H54 (cell line): ENCODE measurements around the gene BHLHE23.

ENCODE experiments used
- DNase-seq: peaks from one replicate; pipeline ENCODE4 v3.0.0; 2011; ENCODE audit warnings: low spot score, mixed read lengths; ENCODE audit not compliant: insufficient read length
- FAIRE-seq: peaks from 3 replicates; lab custom pipeline; 2011; peaks lifted over from hg19 to GRCh38; lab: Jason Lieb, UNC
- POLR2A ChIP-seq: IDR thresholded peaks from 2 replicates; pipeline ENCODE4 v1.6.1; 2011; ENCODE audit warnings: low read depth, mild to moderate bottlenecking, low read length

The BHLHE23 gene

DNA sequence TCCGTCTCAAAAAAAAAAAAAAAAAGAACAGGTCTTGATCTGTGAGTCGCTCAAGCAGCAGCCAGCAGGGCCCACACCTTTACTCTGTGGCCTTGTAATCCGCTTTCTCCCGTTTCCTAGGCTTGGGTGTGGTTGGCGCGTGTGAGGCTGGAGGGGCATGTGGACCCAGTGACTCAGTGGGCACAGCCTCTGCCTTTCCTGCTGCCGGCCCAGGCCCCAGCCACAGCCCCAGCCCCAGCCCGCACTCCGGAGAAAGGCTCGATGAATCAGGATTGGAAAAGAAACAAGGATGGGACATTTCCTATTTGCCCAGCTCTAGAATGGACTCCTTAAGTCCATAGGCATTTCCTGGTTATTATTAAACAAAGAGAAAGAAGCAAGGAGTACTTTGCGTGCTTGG lies 4.3 kb downstream of the BHLHE23 start:
- FAIRE-seq (no peak), DNase-seq (no peak)
- no peak for TF ChIP-seq POLR2A

DNA sequence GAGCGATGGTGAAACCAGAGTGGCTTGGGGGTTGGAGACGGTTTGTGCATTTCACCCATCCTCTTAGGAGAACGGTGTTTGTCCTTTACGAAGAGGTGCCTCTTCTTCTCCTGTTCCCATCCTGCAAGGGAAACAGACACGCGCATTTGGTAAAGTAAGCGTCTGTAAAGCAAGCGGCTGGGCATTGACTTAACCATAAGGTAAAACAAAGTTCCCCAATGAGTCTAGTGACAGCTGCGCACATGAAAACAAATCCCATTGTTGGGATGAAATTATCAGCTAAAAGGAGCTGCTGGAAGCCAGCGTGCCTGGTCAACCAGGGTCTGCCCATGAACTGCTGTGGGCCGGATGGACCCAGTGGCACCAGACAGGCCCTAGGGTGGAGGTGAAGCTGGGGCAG lies 5.8 kb downstream of the BHLHE23 start:
- TF ChIP-seq POLR2A: no peak
- FAIRE-seq: no peak
- DNase-seq: no peak

DNA sequence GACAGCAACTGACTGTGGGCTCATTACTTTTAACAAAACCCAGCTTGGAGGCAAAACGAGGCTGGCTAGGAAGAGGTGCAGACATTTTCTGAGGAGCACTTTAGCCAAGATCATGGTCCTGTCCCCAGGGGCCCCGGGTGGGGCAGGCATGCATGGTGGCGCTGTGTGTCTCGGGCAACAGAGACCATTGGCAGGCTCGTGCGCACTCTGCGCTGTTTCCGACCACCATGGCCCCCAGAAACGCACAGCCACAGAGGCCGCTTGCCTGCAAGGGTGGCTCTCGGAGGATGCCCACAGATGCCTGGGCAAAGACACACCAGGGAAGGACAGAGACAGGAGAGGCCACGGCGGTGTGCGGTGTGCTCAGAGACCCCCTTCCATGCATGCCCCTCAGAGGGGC lies 6.7 kb downstream of the BHLHE23 start:
- FAIRE-seq (no peak), DNase-seq (no peak)
- TF ChIP-seq POLR2A: no peak

DNA sequence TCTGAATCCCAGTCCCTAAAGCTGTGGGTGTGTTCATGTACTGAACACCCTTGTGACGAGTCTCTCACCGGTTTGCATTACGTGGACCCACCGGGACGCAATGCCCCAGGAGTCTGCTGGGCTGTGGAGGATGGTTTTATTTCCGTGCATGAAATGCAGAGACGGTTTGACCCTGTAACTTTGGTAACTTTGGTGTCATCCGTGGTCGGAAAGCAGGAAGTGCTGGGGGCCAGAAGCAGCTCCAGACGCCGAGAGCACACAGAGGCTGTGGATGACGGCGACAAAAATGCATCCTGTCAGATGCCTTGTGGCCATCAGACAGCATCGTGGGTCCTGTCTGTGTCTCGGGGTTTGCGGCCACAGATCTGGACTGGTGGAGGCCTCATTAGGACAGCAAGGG lies 7.2 kb downstream of the BHLHE23 start:
- DNase-seq: no peak
- no peak for FAIRE-seq
- no peak for TF ChIP-seq POLR2A

DNA sequence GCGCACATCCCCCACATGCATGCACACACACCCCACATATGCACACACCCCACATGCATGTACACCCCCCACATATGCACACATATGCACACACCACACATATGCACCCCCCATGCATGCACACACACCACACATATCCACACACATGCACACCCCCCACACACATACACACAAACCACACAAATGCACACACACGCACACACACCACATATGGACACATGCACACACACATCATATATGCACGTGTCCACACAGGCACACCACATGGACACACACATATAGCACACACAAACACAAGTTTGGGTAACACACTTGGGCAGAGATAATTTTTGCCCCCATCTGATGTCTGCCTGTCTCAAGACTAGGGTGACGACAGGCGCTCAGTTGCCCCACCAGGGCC lies 8.3 kb downstream of the BHLHE23 start:
- FAIRE-seq (no peak), DNase-seq (no peak)
- TF ChIP-seq POLR2A: no peak

DNA sequence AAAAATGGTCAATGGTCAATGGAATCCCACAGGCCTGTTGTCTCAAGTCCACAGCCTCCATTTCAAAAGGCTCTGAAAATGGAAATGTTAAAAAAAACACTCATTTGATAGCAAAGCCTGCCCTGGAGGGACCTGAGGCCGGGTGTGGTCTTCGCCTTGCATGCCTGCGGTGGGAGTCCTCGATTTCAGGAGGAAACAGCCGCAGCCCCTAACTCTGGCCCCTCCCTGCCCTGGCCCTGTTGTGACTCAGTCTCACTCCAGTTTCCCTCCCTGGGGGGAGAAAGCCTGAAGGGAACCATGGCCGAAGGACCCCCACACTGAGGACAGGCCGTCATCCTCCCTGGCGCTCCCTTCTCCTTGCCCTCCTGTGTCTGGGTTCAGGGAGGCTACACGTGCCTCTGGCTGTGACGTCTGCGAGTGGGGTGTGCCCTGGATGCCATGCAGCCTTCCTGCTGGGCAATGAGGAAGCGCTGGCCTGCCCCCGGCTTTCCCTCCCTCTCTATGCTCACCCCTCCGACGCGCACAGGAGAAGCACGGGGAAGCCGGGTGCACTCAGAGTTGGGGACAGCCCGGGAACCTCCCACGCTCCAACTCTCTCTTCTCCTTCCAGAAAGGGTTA lies 9.2 kb downstream of the BHLHE23 start:
- TF ChIP-seq POLR2A: no peak
- FAIRE-seq (no peak), DNase-seq (no peak)

DNA sequence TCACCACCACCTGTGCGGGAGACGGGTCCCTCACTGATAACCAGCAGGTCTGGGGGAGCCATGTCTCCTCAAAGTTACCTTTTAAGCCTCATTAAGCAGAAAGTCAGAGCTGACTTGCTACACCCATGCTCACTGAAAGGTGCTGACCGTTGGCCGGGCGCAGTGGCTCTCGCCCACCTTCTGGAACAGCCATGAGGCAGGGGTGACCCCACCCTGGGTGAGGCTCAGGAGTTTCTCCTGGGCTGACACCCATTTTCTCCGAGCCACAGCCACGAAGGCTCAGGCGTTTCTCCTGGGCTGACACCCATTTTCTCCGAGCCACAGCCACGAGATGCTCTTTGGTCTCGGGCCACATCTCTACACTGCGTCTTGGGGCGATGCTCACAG lies 10.2 kb downstream of the BHLHE23 start:
- FAIRE-seq (no peak), DNase-seq (no peak)
- TF ChIP-seq POLR2A: no peak

DNA sequence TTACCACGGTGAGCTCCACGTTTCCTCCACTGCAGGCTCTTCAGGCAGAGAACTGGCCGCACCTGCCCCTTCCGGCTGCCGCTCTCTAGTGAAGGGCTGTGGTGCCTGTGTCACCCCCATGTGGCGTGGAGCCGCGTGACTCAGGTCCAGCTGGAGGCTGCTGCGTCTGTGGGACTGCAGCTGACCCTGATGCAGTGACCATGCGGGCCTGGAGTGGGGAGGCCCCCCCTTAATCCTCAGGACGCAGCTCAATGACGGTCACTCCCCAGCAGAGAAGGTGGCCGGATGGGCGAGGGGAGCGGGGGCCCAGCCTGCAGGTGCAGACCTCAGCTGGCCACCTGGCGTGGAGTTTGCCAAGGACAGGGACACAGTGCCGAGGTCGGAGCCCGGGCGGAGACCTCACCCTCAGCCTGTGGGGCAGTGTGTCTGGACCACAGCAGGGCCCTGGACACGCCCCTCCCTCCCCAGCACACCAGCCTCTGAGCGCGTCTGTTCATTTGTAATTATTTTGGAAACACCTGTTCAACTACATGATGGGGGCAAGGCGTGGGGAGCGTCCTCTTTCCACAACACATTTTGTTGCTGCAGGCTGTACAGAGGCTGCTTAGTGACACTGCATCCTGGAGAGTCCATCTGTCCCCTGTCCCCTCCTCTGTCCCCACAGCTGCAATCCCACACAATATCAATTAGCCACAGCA lies 10.7 kb downstream of the BHLHE23 start:
- no peak for DNase-seq
- TF ChIP-seq POLR2A: no peak
- FAIRE-seq: no peak

DNA sequence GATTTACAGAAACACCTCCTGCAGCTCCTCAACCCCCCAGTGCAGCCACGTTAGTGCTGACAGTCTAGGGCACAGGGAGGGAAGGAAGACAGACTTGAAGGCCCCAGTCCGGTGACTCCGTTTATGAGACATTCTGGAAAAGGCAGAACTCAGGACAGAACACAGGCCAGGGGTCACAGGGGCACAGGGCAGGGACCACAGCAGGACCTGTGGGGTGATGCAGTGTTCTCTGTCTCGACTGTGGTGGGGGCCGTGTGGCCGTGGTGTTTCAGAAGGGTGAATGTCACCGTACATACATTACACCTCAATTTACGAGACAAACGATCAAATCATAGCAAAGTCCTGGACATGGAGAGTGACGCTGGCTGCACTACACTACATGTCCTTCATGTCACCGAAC lies 11.3 kb downstream of the BHLHE23 start:
- no peak for TF ChIP-seq POLR2A
- DNase-seq (no peak), FAIRE-seq (no peak)

DNA sequence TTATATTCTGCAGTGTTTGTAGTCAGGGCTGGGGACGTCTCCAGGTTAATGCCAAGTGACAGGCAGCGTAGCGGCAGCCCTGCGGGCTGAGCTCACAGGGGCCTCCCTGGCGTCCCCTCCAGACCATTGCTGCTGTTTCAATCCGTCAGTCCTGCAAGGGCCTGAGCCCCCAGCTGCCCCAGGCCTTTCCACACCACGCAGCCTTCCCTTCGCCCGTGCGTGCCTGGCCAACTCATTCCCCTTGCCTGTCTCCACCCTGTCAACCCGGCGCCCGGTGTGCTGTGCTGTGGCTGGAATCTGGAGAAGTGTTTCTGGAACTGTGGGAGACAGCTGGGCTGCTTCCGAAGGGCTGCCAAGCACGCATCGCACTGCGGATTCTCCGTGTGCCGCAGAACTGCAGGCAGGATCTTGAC lies 11.9 kb downstream of the BHLHE23 start:
- TF ChIP-seq POLR2A: no peak
- FAIRE-seq (no peak), DNase-seq (no peak)

DNA sequence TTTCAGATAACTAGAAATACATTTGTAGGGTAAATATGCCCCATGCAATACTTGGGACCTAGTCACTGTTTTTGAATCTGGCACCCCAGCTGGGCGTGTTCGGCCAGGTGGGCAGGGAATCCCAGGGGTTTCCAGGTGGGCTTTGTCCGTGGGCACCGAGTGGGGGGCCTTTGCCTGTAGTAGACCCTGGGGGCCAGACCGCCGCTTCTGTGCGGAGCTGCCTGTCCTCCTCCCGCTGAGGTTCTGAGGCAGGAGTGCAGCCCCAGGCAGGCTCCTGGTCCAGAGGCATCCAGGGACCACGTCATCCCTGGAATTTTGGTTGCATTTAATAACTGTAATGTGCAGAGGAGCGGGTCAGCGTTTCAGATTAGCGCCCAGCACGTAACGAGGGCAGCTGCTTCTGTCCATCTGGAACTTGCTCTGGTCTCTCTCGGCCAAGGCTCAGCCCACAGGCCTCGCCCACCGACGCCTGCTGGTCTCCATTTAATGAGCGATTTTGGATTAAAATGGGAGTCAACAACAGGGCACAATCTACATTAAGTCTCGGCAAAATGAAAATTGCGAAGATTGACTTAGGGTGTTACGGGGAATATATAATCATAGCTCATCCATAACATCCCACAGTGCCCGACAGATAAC lies 12.8 kb downstream of the BHLHE23 start:
- no peak for DNase-seq
- FAIRE-seq: no peak

DNA sequence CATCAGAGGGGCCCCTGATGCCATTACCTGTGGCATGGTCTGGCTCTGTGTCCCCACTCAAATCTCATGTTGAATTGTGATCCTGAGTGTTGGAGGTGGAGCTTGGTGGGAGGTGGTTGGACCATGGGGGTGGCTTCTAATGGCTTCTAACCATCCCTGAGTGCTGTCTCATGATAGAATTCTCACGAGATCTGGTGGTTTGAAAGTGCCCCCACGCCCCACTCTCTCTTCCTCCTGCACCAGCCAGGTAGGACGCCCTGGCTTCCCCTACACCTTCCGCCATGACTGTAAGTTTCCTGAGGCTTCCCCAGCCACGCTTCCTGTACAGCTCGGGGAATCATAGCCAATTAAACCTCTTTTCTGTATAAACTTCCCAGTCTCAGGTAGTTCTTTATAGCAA lies 14.9 kb downstream of the BHLHE23 start:
- FAIRE-seq (no peak), DNase-seq (no peak)

More for the DNA sequence above, 12.8 kb downstream of the BHLHE23 start:
- no peak for TF ChIP-seq POLR2A

DNA sequence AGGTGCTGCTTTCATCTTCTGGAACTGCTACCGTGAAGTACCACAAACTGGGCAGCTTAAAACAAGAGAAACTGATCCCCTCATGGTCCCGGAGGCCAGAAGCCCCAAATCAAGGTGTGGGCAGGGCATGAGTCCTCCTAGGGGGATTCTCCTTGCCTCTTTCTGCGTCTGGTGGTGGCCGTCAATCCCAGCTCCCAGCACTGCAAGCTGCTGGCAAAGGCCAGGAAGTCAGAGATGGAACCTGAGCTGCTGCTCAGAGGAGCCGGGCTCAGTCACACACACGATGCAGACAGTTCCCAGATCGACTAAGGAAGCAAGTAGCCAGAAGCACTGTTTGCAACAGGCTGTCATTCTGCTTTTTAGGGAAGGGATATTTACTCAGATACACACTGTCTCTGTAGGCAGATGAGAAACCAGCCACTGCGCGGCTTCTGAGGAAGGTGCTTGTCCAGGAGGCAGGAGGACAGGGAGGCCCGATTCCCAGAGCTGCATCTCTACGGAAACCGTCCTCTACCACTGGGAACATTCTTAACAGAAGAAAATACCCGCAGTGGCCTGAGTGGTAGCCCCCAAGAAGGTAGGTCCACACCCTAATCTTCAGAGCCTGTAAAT lies 15.5 kb downstream of the BHLHE23 start:
- TF ChIP-seq POLR2A: no peak
- no peak for DNase-seq
- FAIRE-seq: no peak

More for the DNA sequence above, 14.9 kb downstream of the BHLHE23 start:
- no peak for TF ChIP-seq POLR2A

DNA sequence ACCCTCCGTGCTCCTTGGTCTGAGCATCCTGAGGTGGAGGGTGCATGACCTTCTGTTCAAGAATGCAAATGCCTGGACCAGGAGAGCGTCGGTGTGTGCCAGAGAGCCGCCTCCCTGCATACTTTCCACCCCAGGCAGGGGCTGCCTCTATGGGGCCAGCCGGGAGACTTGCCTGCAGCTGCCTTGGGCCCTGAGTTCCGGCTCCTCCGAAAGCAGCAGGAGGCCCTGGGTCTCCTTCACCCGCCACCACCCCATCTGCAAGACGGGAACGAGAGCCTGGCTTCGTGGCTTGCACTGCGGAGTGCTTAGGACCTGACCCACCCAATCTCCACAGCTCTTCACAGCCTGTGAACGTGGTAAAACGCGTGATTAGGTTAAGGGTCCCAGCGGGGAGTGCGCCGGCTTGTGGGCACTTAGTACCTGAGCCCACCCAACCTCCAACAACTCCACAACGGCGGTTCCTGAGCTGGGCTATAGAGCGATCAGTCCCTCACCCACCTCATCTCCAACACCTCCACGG lies 16.4 kb downstream of the BHLHE23 start:
- no peak for DNase-seq
- no peak for FAIRE-seq
- TF ChIP-seq POLR2A: no peak
